ENCODE results near the gene SSC4D. TPM values are rescaled to one million over a fixed set of nuclear protein-coding genes. Genes with fewer than 3 reads are reported as not detected.
A peak's percentile ranks its signal among the peaks of the same experiment; 100 is the strongest.

The SSC4D gene
- polyA plus RNA-seq, 10 donors = 0.43 to 1.9 (median 0.95) TPM

DNA sequence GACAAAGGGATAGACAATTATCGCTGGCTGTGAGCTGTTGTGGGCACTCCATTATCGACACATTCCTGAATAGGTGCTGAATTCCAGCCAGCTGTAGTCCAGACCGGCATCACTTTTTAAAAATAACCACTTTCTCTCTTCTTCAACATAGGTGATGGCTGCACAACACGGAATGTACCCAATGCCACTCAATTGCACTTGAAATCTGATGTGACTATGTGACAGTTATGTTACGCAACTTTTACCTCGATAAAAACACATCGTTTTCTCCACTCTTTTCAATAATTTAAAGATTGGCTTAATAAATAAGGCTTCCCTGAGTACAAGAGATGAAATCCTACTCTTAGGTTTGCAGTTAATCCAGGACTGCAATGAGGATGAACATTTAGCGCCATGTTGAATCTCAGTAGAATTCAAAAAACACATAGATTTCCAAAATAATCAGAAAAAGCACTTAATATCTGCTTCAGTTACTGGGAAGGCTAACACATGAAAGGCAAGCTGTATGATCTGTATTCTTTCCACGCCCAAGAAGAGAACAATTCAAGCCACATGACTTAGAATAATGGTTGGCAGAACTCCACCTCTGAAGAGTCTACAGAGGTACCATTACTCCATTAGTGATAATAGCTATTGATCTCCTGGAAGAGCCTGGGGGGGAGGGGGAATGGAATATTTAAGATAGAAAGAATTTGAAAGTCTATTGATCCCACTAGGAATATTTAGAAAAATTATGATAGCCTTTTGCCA lies 54.3 kb downstream of the SSC4D start:
- DNase-seq = no peak

- no peak for DNase-seq
Observed at GRCh38 chr7:76354516-76354915, 55.0 kb downstream of the SSC4D start.

GRCh38 chr7:76353744-76354143 lies 55.8 kb downstream of the SSC4D start:
- no peak for DNase-seq

DNA sequence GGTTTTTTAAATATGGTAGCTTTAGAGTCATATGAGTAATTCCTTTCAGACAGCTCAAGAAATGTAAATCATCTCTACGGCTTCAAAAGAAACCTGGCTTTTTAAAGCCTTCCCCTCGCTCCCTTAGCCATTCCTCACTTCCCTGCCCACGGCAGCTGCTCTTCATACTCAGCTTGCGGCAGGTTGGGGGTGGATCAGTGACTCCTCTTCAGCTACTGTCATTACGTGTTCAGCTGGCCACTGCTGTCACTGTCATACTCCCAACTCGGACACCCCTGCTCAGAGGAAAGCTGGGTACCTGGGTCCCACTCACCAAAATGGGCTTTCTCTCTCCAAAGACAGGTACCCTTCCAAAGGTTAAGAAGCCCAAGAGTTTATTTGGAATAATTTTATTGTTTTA lies 57.3 kb downstream of the SSC4D start:
- peak in 1 of 3 donors; percentile 42 for DNase-seq

DNA sequence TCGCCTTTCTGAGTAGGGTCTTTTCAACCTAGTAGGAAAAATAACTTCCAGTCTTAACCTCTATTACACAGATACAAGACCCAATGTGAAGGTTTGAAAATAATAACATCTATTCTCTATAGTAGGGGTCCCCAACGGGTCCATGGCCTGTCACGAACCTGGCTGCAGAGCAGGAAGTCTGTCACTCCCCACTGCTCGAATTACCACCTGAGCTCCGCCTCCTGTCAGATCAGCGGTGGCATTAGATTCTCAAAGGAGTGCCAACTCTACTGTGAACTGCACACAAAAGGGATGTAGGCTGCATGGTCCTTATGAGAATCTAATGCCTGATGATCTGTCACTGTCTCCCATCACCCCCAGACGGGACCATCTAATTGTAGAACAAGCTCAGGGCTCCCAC lies 58.1 kb downstream of the SSC4D start:
- DNase-seq = no peak

DNA sequence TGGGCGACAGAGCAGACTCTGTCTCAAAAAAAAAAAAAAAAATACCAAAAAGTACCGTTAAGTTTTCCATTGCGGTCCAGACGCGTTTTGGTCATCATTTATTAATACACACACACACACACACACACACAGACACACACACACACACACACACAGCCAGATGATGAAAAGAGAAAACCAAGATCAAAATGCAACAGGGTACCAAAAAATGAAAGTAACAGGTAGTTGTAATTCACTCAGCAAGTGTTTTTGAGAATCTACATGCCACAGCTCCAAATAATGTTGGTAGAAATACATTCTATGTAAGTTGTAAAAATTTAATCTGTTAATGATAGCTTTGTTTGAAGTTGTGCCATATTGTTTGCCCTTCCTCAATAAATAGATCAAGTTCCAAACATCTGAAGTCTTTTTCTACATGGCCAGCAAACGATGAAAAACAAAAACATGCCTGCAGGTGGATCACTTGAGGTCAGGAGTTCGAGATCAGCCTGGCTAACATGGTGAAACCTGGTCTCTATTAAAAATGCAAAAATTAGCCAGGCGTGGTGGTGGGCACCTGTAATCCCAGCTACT lies 60.1 kb downstream of the SSC4D start:
- no peak for DNase-seq

GRCh38 chr7:76347710-76348109 lies 61.8 kb downstream of the SSC4D start:
- no peak for DNase-seq

DNA sequence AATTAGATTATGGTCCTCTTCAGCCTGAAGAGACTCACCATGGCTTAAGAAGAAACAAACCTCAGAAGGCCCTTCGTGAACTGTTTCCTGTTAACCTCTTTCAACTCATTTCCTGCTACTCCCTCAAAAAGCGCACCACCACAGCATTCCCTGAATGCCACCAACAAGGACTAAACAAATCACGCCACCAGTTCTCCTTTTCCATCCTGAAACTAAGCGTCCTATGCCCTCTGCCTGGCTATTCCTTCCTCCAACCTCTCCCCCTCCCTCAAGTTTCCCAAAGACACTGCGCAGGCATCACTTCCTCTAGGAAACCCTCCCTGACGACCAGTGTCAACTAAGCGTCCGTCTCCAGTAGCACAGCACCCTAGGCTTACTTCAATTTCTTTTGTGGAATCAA lies 62.7 kb downstream of the SSC4D start:
- DNase-seq = no peak

DNA sequence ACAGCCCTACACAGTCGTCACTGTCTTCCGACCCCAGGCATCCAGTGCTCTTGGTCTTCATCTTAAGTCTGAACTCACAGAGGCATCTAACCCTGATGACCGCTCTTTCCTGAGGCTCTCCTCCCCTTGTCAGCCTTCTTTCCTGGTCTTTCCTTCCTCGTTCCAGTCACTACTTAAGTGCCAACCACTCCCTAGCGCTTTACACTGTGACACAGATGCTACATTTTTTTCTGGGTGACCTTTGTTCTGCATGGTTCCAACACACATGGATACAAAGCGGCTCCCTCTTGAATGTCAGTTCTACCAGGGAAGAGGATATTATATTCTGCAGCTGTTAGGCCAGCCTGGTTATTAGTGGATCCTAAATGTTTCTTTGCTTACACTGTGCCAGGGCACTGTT lies 63.4 kb downstream of the SSC4D start:
- DNase-seq = no peak

- DNase-seq = no peak
Observed at GRCh38 chr7:76343931-76344321, 65.6 kb downstream of the SSC4D start.

- no peak for DNase-seq
Observed at GRCh38 chr7:76343294-76343930, 66.1 kb downstream of the SSC4D start.

DNA sequence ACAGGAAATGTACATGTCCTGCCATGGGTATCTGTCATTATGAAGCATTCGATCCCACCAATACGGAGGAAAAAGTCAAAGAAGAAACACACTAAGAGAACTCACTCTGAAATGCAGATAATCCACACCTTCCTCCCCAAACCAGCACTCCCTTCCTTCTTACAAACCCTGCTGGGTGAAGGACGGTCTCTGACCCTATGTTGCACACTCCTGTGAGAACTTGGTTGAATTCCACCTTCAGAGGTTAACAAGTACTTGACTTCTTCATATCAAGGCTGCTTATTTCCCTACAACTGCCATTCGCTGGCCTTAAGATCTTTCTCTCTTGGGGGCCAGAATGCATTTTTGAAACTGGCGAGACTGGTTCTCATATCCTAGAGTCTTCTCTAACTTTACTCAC lies 67.3 kb downstream of the SSC4D start:
- DNase-seq = no peak

GRCh38 chr7:76340617-76341131 lies 68.8 kb downstream of the SSC4D start:
- DNase-seq = no peak

Other genes starting within 250 kb of the SSC4D start
- gene SRRM3, start 207.8 kb downstream of the SSC4D start, polyA plus RNA-seq (ENCODE audit: insufficient read length in 10 of 10) = under 1 TPM; 0.35 to 0.71 (median 0.48) TPM
- gene HSPB1, start 107.0 kb downstream of the SSC4D start, polyA plus RNA-seq (ENCODE audit: insufficient read length in 10 of 10) = 1,000 to 10,000 TPM in 9 of 10 donors, 100 to 1,000 TPM in 1; 954 to 1,773 (median 1,274) TPM
- 100 to 1,000 TPM; 146 to 214 (median 169) TPM for gene YWHAG, start 50.7 kb downstream of the SSC4D start, polyA plus RNA-seq (ENCODE audit: insufficient read length in 10 of 10)
- gene ZP3, start 15.3 kb upstream of the SSC4D start, polyA plus RNA-seq (ENCODE audit: insufficient read length in 10 of 10) = 1 to 10 TPM in 8 of 10 donors, under 1 TPM in 2; 0.52 to 8.5 (median 1.6) TPM
- gene DTX2, start 52.0 kb upstream of the SSC4D start, polyA plus RNA-seq (ENCODE audit: insufficient read length in 10 of 10) = 1 to 10 TPM; 5.3 to 9.3 (median 7.2) TPM
- 1 to 10 TPM in 1 of 10 donors, under 1 TPM in 7, not detected in 2; 0.12 to 6.6 (median 0.39) TPM for gene UPK3B, start 100.9 kb upstream of the SSC4D start, polyA plus RNA-seq (ENCODE audit: insufficient read length in 10 of 10)
- gene SPDYE16, start 133.6 kb upstream of the SSC4D start, polyA plus RNA-seq (ENCODE audit: insufficient read length in 10 of 10) = 1 to 10 TPM in 9 of 10 donors, under 1 TPM in 1; 0.70 to 5.4 (median 1.6) TPM
- gene POMZP3, start 217.6 kb upstream of the SSC4D start, polyA plus RNA-seq (ENCODE audit: insufficient read length in 10 of 10) = 10 to 100 TPM in 6 of 10 donors, 1 to 10 TPM in 4; 6.5 to 18.9 (median 10.1) TPM

Data from muscle of back (tissue), 11 donors.